HG02973 (cell line): Measurements from ENCODE around the gene LRPAP1.
"Not testable (repeated sequence)": the region's sequence is repeated elsewhere in the genome, so short reads cannot be mapped to it uniquely, and the experiment has no call there.

Experiments
- ATAC-seq: cut with Tn5 transposase; IDR thresholded peaks from one replicate; pipeline ENCODE4 v1.9.1; 2021; ENCODE audit warnings: moderate library complexity; ENCODE audit not compliant: unreplicated experiment

LRPAP1 gene

GRCh38 chr4:3531879-3532750 lies at the start of gene LRPAP1:
Gene LRPAP1 (minus strand): TSS chr4:3532422. CDS start chr4:3532412, 10 bp downstream.
- ATAC-seq, result peak; percentile 81

- not testable (repeated sequence) for ATAC-seq
Observed at GRCh38 chr4:3581334-3582090, 49.3 kb upstream of the LRPAP1 start.

GRCh38 chr4:3580859-3581258 lies 48.6 kb upstream of the LRPAP1 start:
- ATAC-seq, result not testable (repeated sequence)

GRCh38 chr4:3578527-3579144 lies 46.4 kb upstream of the LRPAP1 start:
- ATAC-seq, result not testable (repeated sequence)

- ATAC-seq, result not testable (repeated sequence)
Observed at GRCh38 chr4:3578052-3578451, 45.8 kb upstream of the LRPAP1 start.

- ATAC-seq, result not testable (repeated sequence)
Observed at GRCh38 chr4:3577208-3577892, 45.1 kb upstream of the LRPAP1 start.

- ATAC-seq, result not testable (repeated sequence)
Observed at GRCh38 chr4:3576533-3577207, 44.4 kb upstream of the LRPAP1 start.

- ATAC-seq, result not testable (repeated sequence)
Observed at GRCh38 chr4:3575426-3576369, 43.5 kb upstream of the LRPAP1 start.

GRCh38 chr4:3574865-3575264 lies 42.6 kb upstream of the LRPAP1 start:
- not testable (repeated sequence) for ATAC-seq

- ATAC-seq, result not testable (repeated sequence)
Observed at GRCh38 chr4:3574346-3574745, 42.1 kb upstream of the LRPAP1 start.

GRCh38 chr4:3573131-3573530 lies 40.9 kb upstream of the LRPAP1 start:
- ATAC-seq, result no peak

- ATAC-seq, result no peak
Observed at GRCh38 chr4:3572363-3572762, 40.1 kb upstream of the LRPAP1 start.

- ATAC-seq, result no peak
Observed at GRCh38 chr4:3571921-3572320, 39.7 kb upstream of the LRPAP1 start.

GRCh38 chr4:3570923-3571322 lies 38.7 kb upstream of the LRPAP1 start:
- ATAC-seq, result not testable (repeated sequence)

GRCh38 chr4:3569611-3570010 lies 37.4 kb upstream of the LRPAP1 start:
- not testable (repeated sequence) for ATAC-seq

- ATAC-seq, result not testable (repeated sequence)
Observed at GRCh38 chr4:3566701-3567100, 34.5 kb upstream of the LRPAP1 start.

GRCh38 chr4:3566301-3566700 lies 34.1 kb upstream of the LRPAP1 start:
- not testable (repeated sequence) for ATAC-seq

GRCh38 chr4:3564948-3565347 lies 32.7 kb upstream of the LRPAP1 start:
- not testable (repeated sequence) for ATAC-seq

- ATAC-seq, result no peak
Observed at GRCh38 chr4:3563403-3563802, 31.2 kb upstream of the LRPAP1 start.
